GM13976 (cell line): Measurements from ENCODE around the gene CSRP1.
"Not testable (repeated sequence)": the region's sequence is repeated elsewhere in the genome, so short reads cannot be mapped to it uniquely, and the experiment has no call there.

Source experiments
- DNase-seq: peaks from one replicate; pipeline ENCODE4 v3.0.0; 2012; ENCODE audit warnings: low spot score
- CTCF ChIP-seq: IDR thresholded peaks from 2 replicates; pipeline ENCODE4 v1.5.1; 2012; ENCODE audit warnings: borderline replicate concordance, mild to moderate bottlenecking; ENCODE audit not compliant: insufficient read depth; ENCODE audit errors: extremely low read depth, missing control alignments, control extremely low read depth
- in situ Hi-C: fragments of 300-500 bp; cut with MboI; formaldehyde crosslinking; loops from one replicate; pipeline ENCODE4 v1.12.0; 2022; ENCODE audit warnings: low sequenced_read_pairs, mixed read lengths, inconsistent platforms; ENCODE audit not compliant: unreplicated experiment

The CSRP1 gene

DNA sequence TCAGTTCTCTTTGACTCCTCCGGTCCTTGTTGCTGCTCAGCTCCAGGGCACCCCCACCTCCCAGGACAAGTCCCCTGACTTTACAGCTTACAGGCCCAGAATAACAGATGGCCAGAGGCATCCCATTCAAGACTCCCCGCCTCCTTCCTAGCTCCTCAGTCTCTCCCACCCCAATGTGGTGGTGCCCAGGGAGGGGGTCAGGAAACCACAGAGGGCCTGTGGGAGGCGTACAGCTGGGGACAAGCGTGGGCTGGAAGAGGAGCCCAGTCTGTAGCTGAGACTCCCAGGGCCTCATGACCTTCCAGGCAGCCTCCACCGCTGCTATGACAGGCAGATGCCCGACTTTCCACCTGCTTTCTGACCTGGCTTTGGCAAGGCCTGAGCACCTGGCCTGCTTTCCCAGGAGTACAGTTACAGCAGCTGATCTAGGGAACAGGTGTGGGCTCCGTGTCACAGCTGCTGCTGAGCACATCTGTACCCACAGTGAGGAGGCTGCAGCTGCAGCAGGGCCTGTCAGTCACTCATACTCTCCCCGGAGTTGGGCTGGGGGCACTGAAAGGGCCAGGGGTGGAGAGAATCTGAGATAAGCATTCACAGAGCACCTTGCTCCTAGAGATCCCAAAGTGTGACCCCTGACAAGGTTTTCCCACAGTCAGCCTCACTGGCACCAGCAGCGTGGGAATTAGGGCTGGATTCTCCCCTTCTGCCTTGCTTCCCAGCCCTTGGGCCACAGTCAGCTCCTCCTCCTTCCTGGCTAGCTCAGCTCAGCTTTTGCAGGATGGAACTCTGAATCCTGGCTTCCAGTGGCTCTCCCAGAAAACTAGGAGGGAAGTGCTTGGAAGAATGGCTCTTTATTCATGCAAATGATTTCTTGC lies 24.9 kb upstream of the CSRP1 start:
- TF ChIP-seq CTCF = no peak
- in situ Hi-C loops = no loop called here
- DNase-seq = no peak

GRCh38 chr1:201530741-201531531 lies 24.0 kb upstream of the CSRP1 start:
- in situ Hi-C loops = no loop called here
- DNase-seq = peak; percentile 76
- TF ChIP-seq CTCF = peak; percentile 54

- no peak for DNase-seq
- in situ Hi-C loops = no loop called here
- TF ChIP-seq CTCF = no peak
These were observed 21.8 kb upstream of the CSRP1 start for GRCh38 chr1:201528631-201529252.

GRCh38 chr1:201527879-201528278 lies 21.0 kb upstream of the CSRP1 start:
- no peak for DNase-seq
- in situ Hi-C loops = no loop called here
- TF ChIP-seq CTCF = no peak

- no peak for DNase-seq
- no peak for TF ChIP-seq CTCF
- in situ Hi-C loops = no loop called here
These were observed 18.4 kb upstream of the CSRP1 start for GRCh38 chr1:201525193-201525778.

- DNase-seq, in situ Hi-C loops: not testable (repeated sequence)
These were observed 13.2 kb upstream of the CSRP1 start for GRCh38 chr1:201520046-201520575.
